Neural cell (in vitro differentiated cells): ENCODE measurements around the gene BAD. TPM values are rescaled to one million over a fixed set of nuclear protein-coding genes. Genes with fewer than 3 reads are reported as not detected.

ENCODE experiments used
- H2AFZ ChIP-seq: fragments of 200-600, 300-800 bp; sonication (generic), shearing (Covaris generic); 2 replicates; pipeline ENCODE4 v1.6.0; 2014; ENCODE audit warnings: low read depth, mild to moderate bottlenecking, antibody characterized with exemption, low read length, moderate library complexity
- H3F3A ChIP-seq: fragments of 200-600 bp; shearing (Covaris generic); 2 replicates; pipeline ENCODE4 v1.6.1; 2016; ENCODE audit warnings: mild to moderate bottlenecking, moderate library complexity, mixed read lengths, antibody characterized with exemption, low read length; ENCODE audit not compliant: insufficient read depth, poor library complexity, severe bottlenecking
- H3K27ac ChIP-seq: fragments of 200-600, 300-800 bp; sonication (generic), shearing (Covaris generic); 2 replicates; pipeline ENCODE4 v1.5.1; 2014; ENCODE audit warnings: mild to moderate bottlenecking, low read length, moderate library complexity
- H3K27me3 ChIP-seq: fragments of 300-800, 200-600 bp; sonication (generic), shearing (Covaris generic); 2 replicates; pipeline ENCODE4 v1.6.0; 2014; ENCODE audit warnings: mild to moderate bottlenecking, low read depth, low read length, moderate library complexity; ENCODE audit not compliant: insufficient read depth
- H3K36me3 ChIP-seq: fragments of 300-800, 200-600 bp; sonication (generic), shearing (Covaris generic); 2 replicates; pipeline ENCODE4 v1.5.1; 2014; ENCODE audit warnings: mild to moderate bottlenecking, antibody characterized with exemption, low read length, moderate library complexity; ENCODE audit not compliant: insufficient read depth
- H3K4me2 ChIP-seq: fragments of 300-800, 200-600 bp; sonication (generic), shearing (Covaris generic); 2 replicates; pipeline ENCODE4 v1.6.0; 2014; ENCODE audit warnings: mild to moderate bottlenecking, low read length
- H3K4me3 ChIP-seq: fragments of 300-800, 200-600 bp; sonication (generic), shearing (Covaris generic); 2 replicates; pipeline ENCODE4 v1.5.1; 2014; ENCODE audit warnings: mild to moderate bottlenecking, low read length, moderate library complexity
- H3K79me2 ChIP-seq: fragments of 200-600 bp; shearing (Covaris generic); replicated peaks from 2 replicates; pipeline ENCODE4 v1.6.0; 2014; ENCODE audit warnings: mild to moderate bottlenecking, low read length, moderate library complexity; ENCODE audit not compliant: insufficient read depth
- H3K9ac ChIP-seq: fragments of 300-800, 200-600 bp; sonication (generic), shearing (Covaris generic); 2 replicates; pipeline ENCODE4 v1.6.1; 2016; ENCODE audit warnings: mild to moderate bottlenecking, low read length, mixed read lengths
- H3K9me2 ChIP-seq: fragments of 200-600 bp; shearing (Covaris generic); 2 replicates; pipeline ENCODE4 v1.6.1; 2016; ENCODE audit warnings: mild to moderate bottlenecking, low read length, mixed read lengths; ENCODE audit not compliant: insufficient read depth
- H3K9me3 ChIP-seq: fragments of 200-600, 300-800 bp; sonication (generic), shearing (Covaris generic); 2 replicates; pipeline ENCODE4 v1.6.1; 2016; ENCODE audit warnings: mild to moderate bottlenecking, mixed run types, low read length, moderate library complexity, mixed read lengths
- H4K20me1 ChIP-seq: fragments of 200-600 bp; shearing (Covaris generic); 2 replicates; pipeline ENCODE4 v1.6.1; 2016; ENCODE audit warnings: mild to moderate bottlenecking, mixed run types; ENCODE audit not compliant: insufficient read depth
- CTCF ChIP-seq: fragments of 450-650 bp; IDR thresholded peaks from 2 replicates; pipeline ENCODE4 v1.5.1; 2014; ENCODE audit warnings: antibody characterized with exemption, mild to moderate bottlenecking, moderate library complexity; ENCODE audit not compliant: poor library complexity, severe bottlenecking
- EP300 ChIP-seq: fragments of 450-650 bp; conservative IDR thresholded peaks from 2 replicates; pipeline ENCODE4 v1.6.1; 2014; ENCODE audit warnings: antibody characterized with exemption, mild to moderate bottlenecking, moderate library complexity; ENCODE audit not compliant: poor library complexity, severe bottlenecking
- EZH2 ChIP-seq: fragments of 200-600, 300-800 bp; shearing (Covaris generic), sonication (generic); IDR thresholded peaks from 2 replicates; pipeline ENCODE4 v1.6.1; 2014; ENCODE audit warnings: antibody characterized with exemption, low read length, borderline replicate concordance, mild to moderate bottlenecking; ENCODE audit not compliant: insufficient read depth, poor library complexity, severe bottlenecking
- MXI1 ChIP-seq: fragments of 450-650 bp; conservative IDR thresholded peaks from 2 replicates; pipeline ENCODE4 v1.6.1; 2014; ENCODE audit warnings: antibody characterized with exemption, mild to moderate bottlenecking; ENCODE audit not compliant: poor library complexity, severe bottlenecking
- POLR2AphosphoS5 ChIP-seq: IDR thresholded peaks from 2 replicates; pipeline ENCODE4 v1.6.1; 2012
- RAD21 ChIP-seq: fragments of 450-650 bp; conservative IDR thresholded peaks from 2 replicates; pipeline ENCODE4 v1.6.1; 2014; ENCODE audit warnings: antibody characterized with exemption, mild to moderate bottlenecking, moderate library complexity
- SMC3 ChIP-seq: fragments of 450-650 bp; conservative IDR thresholded peaks from 2 replicates; pipeline ENCODE4 v1.6.1; 2014; ENCODE audit warnings: antibody characterized with exemption, mild to moderate bottlenecking, moderate library complexity; ENCODE audit not compliant: poor library complexity
- TAF1 ChIP-seq: IDR thresholded peaks from 2 replicates; pipeline ENCODE4 v1.6.1; 2012; ENCODE audit warnings: low read depth
- polyA plus RNA-seq: library from polyadenylated mRNA; depleted of rRNA; stranded (reverse); fragments of >200 nt; gene quantifications from 2 replicates; pipeline ENCODE4 v1.2.3, GENCODE V29; 2014
- TF ChIP-seq, protein P1 (sequence below): IDR thresholded peaks from 2 replicates; pipeline ENCODE4 v1.6.1; 2012; ENCODE audit warnings: borderline replicate concordance

The BAD gene
- polyA plus RNA-seq, 1 donor from 2014 or later, result 219 TPM

DNA sequence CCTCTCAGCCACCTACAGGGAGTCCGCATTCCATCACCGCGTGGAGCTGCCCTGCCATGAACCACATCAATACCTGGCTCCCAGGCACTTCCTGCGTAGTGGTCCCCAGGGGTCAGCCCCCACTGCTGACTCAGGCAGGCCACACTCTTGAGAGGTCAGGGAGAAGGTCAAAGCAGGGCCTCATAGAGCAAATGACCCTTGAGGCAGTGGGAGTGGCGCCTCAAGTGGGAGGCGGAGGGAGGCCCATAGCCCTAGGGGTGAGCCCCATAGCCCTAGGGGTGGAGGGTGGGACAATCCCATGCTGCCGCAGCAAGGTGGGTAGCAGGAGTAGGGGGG lies 38.4 kb upstream of the BAD start:
- Histone ChIP-seq H2AFZ (no peak overlapping the region), H3K9me3 (no peaks in the 10 kb centered on the region), H4K20me1 (no peaks in the 10 kb centered on the region), H3F3A (no peaks in the 10 kb centered on the region), H3K4me3 (no peak overlapping the region), H3K36me3 (no peaks in the 10 kb centered on the region), H3K4me2 (no peak overlapping the region), H3K9me2 (no peaks in the 10 kb centered on the region), H3K27me3 (no peaks in the 10 kb centered on the region), H3K27ac (no peak overlapping the region), H3K9ac (no peak overlapping the region), H3K79me2 (peaks cover 13% of the 10 kb centered on the region)
- TF ChIP-seq SMC3 (no peak), CTCF (no peak), TAF1 (no peak), MXI1 (no peak), POLR2AphosphoS5 (no peak), RAD21 (no peak), EZH2 (no peak), EP300 (no peak)
- TF ChIP-seq, protein P1, sequence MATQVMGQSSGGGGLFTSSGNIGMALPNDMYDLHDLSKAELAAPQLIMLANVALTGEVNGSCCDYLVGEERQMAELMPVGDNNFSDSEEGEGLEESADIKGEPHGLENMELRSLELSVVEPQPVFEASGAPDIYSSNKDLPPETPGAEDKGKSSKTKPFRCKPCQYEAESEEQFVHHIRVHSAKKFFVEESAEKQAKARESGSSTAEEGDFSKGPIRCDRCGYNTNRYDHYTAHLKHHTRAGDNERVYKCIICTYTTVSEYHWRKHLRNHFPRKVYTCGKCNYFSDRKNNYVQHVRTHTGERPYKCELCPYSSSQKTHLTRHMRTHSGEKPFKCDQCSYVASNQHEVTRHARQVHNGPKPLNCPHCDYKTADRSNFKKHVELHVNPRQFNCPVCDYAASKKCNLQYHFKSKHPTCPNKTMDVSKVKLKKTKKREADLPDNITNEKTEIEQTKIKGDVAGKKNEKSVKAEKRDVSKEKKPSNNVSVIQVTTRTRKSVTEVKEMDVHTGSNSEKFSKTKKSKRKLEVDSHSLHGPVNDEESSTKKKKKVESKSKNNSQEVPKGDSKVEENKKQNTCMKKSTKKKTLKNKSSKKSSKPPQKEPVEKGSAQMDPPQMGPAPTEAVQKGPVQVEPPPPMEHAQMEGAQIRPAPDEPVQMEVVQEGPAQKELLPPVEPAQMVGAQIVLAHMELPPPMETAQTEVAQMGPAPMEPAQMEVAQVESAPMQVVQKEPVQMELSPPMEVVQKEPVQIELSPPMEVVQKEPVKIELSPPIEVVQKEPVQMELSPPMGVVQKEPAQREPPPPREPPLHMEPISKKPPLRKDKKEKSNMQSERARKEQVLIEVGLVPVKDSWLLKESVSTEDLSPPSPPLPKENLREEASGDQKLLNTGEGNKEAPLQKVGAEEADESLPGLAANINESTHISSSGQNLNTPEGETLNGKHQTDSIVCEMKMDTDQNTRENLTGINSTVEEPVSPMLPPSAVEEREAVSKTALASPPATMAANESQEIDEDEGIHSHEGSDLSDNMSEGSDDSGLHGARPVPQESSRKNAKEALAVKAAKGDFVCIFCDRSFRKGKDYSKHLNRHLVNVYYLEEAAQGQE, result no peak

- Histone ChIP-seq H3K27ac (no peak overlapping the region), H4K20me1 (no peaks in the 10 kb centered on the region)
- TF ChIP-seq SMC3 (no peak), EP300 (no peak), MXI1 (no peak), RAD21 (no peak), POLR2AphosphoS5 (no peak), TAF1 (no peak), EZH2 (no peak), CTCF (no peak)
- TF ChIP-seq, protein P1, result no peak
Observed at GRCh38 chr11:64321533-64321932, 37.1 kb upstream of the BAD start.

More at GRCh38 chr11:64321533-64321932, 37.1 kb upstream of the BAD start:
- H3K9ac ChIP-seq, result no peak overlapping the region
- H3K79me2 ChIP-seq, result peaks cover 13% of the 10 kb centered on the region
- H3K36me3 ChIP-seq, result no peaks in the 10 kb centered on the region
- H3K9me3 ChIP-seq, result no peaks in the 10 kb centered on the region
- no peak overlapping the region for H3K4me2 ChIP-seq
- H3K9me2 ChIP-seq, result no peaks in the 10 kb centered on the region
- no peaks in the 10 kb centered on the region for H3K27me3 ChIP-seq
- H3F3A ChIP-seq, result no peaks in the 10 kb centered on the region
- H2AFZ ChIP-seq, result no peak overlapping the region
- H3K4me3 ChIP-seq, result no peak overlapping the region
